GM12878 (cell line): Measurements from ENCODE around the gene ICE2. TPM values are rescaled to one million over a fixed set of nuclear protein-coding genes. Genes with fewer than 3 reads are reported as not detected.

Experiments
- ATAC-seq: fragments of 200-7000 bp; cut with Tn5 transposase; 3 replicates; pipeline ENCODE4 v1.9.1; 2020; ENCODE audit warnings: mild to moderate bottlenecking, moderate library complexity
- BruUV-seq: library from RNA; stranded (reverse); fragments of 400-500 nt; replicated peaks from 2 replicates; lab custom pipeline; 2021; lab: Mats Ljungman, UMichigan
- CTCF ChIA-PET: fragments of 300-600 bp; sonication (Branson Sonifier 250); formaldehyde crosslinking; extraction: SDS; loops from one replicate; lab custom pipeline; 2021; ENCODE audit warnings: inconsistent platforms; lab: Yijun Ruan, JAX
- POLR2A ChIA-PET: fragments of 350-600 bp; formaldehyde crosslinking; extraction: SDS; loops from one replicate; lab custom pipeline; 2021; ENCODE audit warnings: inconsistent platforms; lab: Charles Lee
- RAD21 ChIA-PET: fragments of 300-600 bp; sonication (Branson Sonifier 250); formaldehyde crosslinking; loops from one replicate; lab custom pipeline; 2023; ENCODE audit warnings: antibody characterized with exemption; ENCODE audit not compliant: unreplicated experiment; lab: Charles Lee
- SMC1A ChIA-PET: fragments of 300-600 bp; sonication (Branson Sonifier 250); formaldehyde crosslinking; loops from one replicate; lab custom pipeline; 2023; ENCODE audit not compliant: unreplicated experiment, uncharacterized antibody; lab: Charles Lee
- DNase-seq: peaks from one replicate; pipeline ENCODE4 v3.0.0-alpha.2; 2011; ENCODE audit warnings: low read depth, low spot score
- FAIRE-seq: peaks from 3 replicates; lab custom pipeline; 2011; peaks lifted over from hg19 to GRCh38; lab: Jason Lieb, UNC
- H2AFZ ChIP-seq: 2 replicates; pipeline ENCODE4 v1.6.0; 2011; ENCODE audit warnings: low read depth, low read length, control low read depth; ENCODE audit not compliant: control insufficient read depth
- H3K27ac ChIP-seq: 2 replicates; pipeline ENCODE4 v1.5.1; 2011; ENCODE audit warnings: control low read depth; ENCODE audit not compliant: control insufficient read depth, insufficient read depth
- H3K27me3 ChIP-seq, 2 experiments: replicated peaks in 1 of 2; 2 replicates each; pipeline versions ENCODE4 v1.6.0 to v1.6.1; 2011; ENCODE audit warnings: low read length in 1 of 2; ENCODE audit not compliant: control insufficient read depth in 2 of 2, insufficient read depth in 2 of 2
- H3K36me3 ChIP-seq, 2 experiments: 2 replicates each; pipeline ENCODE4 v1.5.1; 2011; ENCODE audit warnings: low read length in 1 of 2; ENCODE audit not compliant: control insufficient read depth in 2 of 2, insufficient read depth in 2 of 2
- H3K4me1 ChIP-seq: 2 replicates; pipeline ENCODE4 v1.6.1; 2011; ENCODE audit warnings: mild to moderate bottlenecking, low read length, moderate library complexity, mixed read lengths; ENCODE audit not compliant: control insufficient read depth, insufficient read depth
- H3K4me2 ChIP-seq: 2 replicates; pipeline ENCODE4 v1.6.0; 2011; ENCODE audit warnings: control low read depth; ENCODE audit not compliant: control insufficient read depth, insufficient read depth
- H3K4me3 ChIP-seq: fragments of 200-600 bp; sonication (generic); 2 replicates; pipeline ENCODE4 v1.5.1; 2016
- H3K79me2 ChIP-seq: 2 replicates; pipeline ENCODE4 v1.6.0; 2011; ENCODE audit warnings: low read length; ENCODE audit not compliant: control insufficient read depth, insufficient read depth
- H3K9ac ChIP-seq: 2 replicates; pipeline ENCODE4 v1.8.0; 2011; ENCODE audit warnings: low read length, control low read depth, mixed read lengths; ENCODE audit not compliant: control insufficient read depth, insufficient read depth
- H3K9me3 ChIP-seq: replicated peaks from 3 replicates; pipeline ENCODE4 v1.5.1; 2011; ENCODE audit warnings: mild to moderate bottlenecking, low read length; ENCODE audit not compliant: control insufficient read depth, insufficient read depth
- H4K20me1 ChIP-seq: 2 replicates; pipeline ENCODE4 v1.6.0; 2011; ENCODE audit not compliant: control insufficient read depth, insufficient read depth
- BACH1 ChIP-seq: fragments of 450-650 bp; IDR thresholded peaks from 2 replicates; pipeline ENCODE4 v1.6.1; 2017; ENCODE audit warnings: mild to moderate bottlenecking, borderline replicate concordance
- CBFB ChIP-seq: IDR thresholded peaks from 2 replicates; pipeline ENCODE4 v1.6.1; 2016; ENCODE audit warnings: antibody characterized with exemption, low read depth
- EP300 ChIP-seq, 2 experiments: fragments of 150-350 bp in 1 of 2; IDR thresholded peaks; 2 replicates each; pipeline ENCODE4 v1.6.1; 2011 to 2012; ENCODE audit warnings: low read depth in 2 of 2, low read length in 2 of 2, borderline replicate concordance in 1 of 2, improper control_type of control experiment in 1 of 2, inconsistent platforms in 1 of 2; ENCODE audit not compliant: control insufficient read depth in 1 of 2
- FOS ChIP-seq: IDR thresholded peaks from 3 replicates; pipeline ENCODE4 v1.6.1; 2011; ENCODE audit warnings: borderline replicate concordance; ENCODE audit not compliant: insufficient read length; ENCODE audit errors: extremely low read depth
- HDAC6 ChIP-seq: fragments of 200-600 bp; sonication (generic); IDR thresholded peaks from one replicate; pipeline ENCODE4 v1.8.0; 2017; ENCODE audit warnings: antibody characterized with exemption; ENCODE audit not compliant: unreplicated experiment
- IKZF1 ChIP-seq: fragments of 450-650 bp; conservative IDR thresholded peaks from 2 replicates; pipeline ENCODE4 v1.6.1; 2017; ENCODE audit warnings: antibody characterized with exemption, mild to moderate bottlenecking
- IRF4 ChIP-seq: IDR thresholded peaks from 2 replicates; pipeline ENCODE4 v1.6.1; 2011; ENCODE audit warnings: low read depth, low read length
- IRF5 ChIP-seq: fragments of 450-650 bp; IDR thresholded peaks from 2 replicates; pipeline ENCODE4 v1.6.1; 2017; ENCODE audit warnings: borderline replicate concordance
- JUNB ChIP-seq: IDR thresholded peaks from 2 replicates; pipeline ENCODE4 v1.6.1; 2016; ENCODE audit warnings: antibody characterized with exemption, mild to moderate bottlenecking
- KLF5 ChIP-seq: fragments of 450-650 bp; IDR thresholded peaks from 2 replicates; pipeline ENCODE4 v1.6.1; 2014; ENCODE audit warnings: mild to moderate bottlenecking; ENCODE audit not compliant: partially characterized antibody
- LARP7 ChIP-seq: fragments of 450-650 bp; IDR thresholded peaks from 2 replicates; pipeline ENCODE4 v1.6.1; 2017; ENCODE audit warnings: mild to moderate bottlenecking
- MXI1 ChIP-seq: fragments of 150-350 bp; IDR thresholded peaks from 2 replicates; pipeline ENCODE4 v1.6.1; 2011; ENCODE audit warnings: low read depth, mild to moderate bottlenecking, inconsistent platforms, low read length, improper control_type of control experiment
- NFYA ChIP-seq: IDR thresholded peaks from 2 replicates; pipeline ENCODE4 v1.6.1; 2011; ENCODE audit warnings: low read depth, mild to moderate bottlenecking, low read length, improper control_type of control experiment, borderline replicate concordance
- NR2F1 ChIP-seq: fragments of 450-650 bp; conservative IDR thresholded peaks from 2 replicates; pipeline ENCODE4 v1.6.1; 2017; ENCODE audit warnings: mild to moderate bottlenecking
- PRDM15 ChIP-seq: fragments of 450-650 bp; formaldehyde crosslinking; IDR thresholded peaks from 2 replicates; pipeline ENCODE4 v1.4.0; 2020; ENCODE audit warnings: mild to moderate bottlenecking, moderate library complexity
- RFX5 ChIP-seq: IDR thresholded peaks from 2 replicates; pipeline ENCODE4 v1.6.1; 2011; ENCODE audit warnings: low read depth, low read length, improper control_type of control experiment
- SRF ChIP-seq, 2 experiments: IDR thresholded peaks; 2 replicates each; pipeline ENCODE4 v1.6.1; 2011; ENCODE audit warnings: low read depth in 2 of 2, low read length in 2 of 2, mild to moderate bottlenecking in 1 of 2, moderate library complexity in 1 of 2
- USF2 ChIP-seq: IDR thresholded peaks from 2 replicates; pipeline ENCODE4 v1.6.1; 2011; ENCODE audit warnings: low read depth, low read length, improper control_type of control experiment, borderline replicate concordance
- ZBED1 ChIP-seq: IDR thresholded peaks from 2 replicates; pipeline ENCODE4 v1.6.1; 2016; ENCODE audit warnings: borderline replicate concordance
- WGBS: methylation state at CpG from one replicate; pipeline ENCODE4 v1.1.6; 2016; ENCODE audit warnings: low lambda C conversion rate; ENCODE audit not compliant: insufficient replicate concordance, insufficient coverage; ENCODE audit errors: missing lambda C conversion rate; 5-methylcytosine and 5-hydroxymethylcytosine counted together
- in situ Hi-C: fragments of 300-500 bp; cut with MboI; formaldehyde crosslinking; loops from 9 replicates; pipeline ENCODE4 v1.14.3; 2018; ENCODE audit warnings: mixed read lengths
- intact Hi-C: fragments of 100-400 bp; cut with micrococcal nuclease; formaldehyde crosslinking; loops from one replicate; pipeline ENCODE4 v1.14.2; 2022; ENCODE audit not compliant: unreplicated experiment
- polyA plus RNA-seq, 11 experiments: library from polyadenylated mRNA; depleted of rRNA in 4 of 11; unstranded in 6 of 11; stranded (reverse) in 5 of 11; fragments of >200 nt; fragmentation: Nextera tagmentation in 4 of 11; fragmentation: Illumina TruSeq in 1 of 11; extraction: Ambion mirVana in 4 of 11; extraction: Trizol in 1 of 11; gene quantifications; 1 replicate in 1 of 11; 2 replicates in 10 of 11; pipeline versions ENCODE4 v1.2.1 to v1.2.3, GENCODE V29; 2011 to 2016; ENCODE audit warnings: inconsistent platforms in 2 of 11, missing spikeins in 2 of 11, low read depth in 1 of 11
- total RNA-seq, 4 experiments: library from RNA; depleted of rRNA in 3 of 4; stranded (reverse); fragments of >200 nt in 3 of 4; fragmentation: Illumina TruSeq in 1 of 4; extraction: Trizol in 1 of 4; gene quantifications; 2 replicates each; pipeline versions ENCODE4 v1.2.1 to v1.2.3, GENCODE V29; 2013 to 2021

The ICE2 gene
- total and polyA plus RNA-seq, 10 of the 15 experiments (the other 5 are each of a cell fraction or from before 2014, with no cell fraction given), result 14.2 to 62.0 (median 44.9) TPM

GRCh38 chr15:60448668-60449360, 30.1 kb downstream of the ICE2 start:
- POLR2A ChIA-PET, result no interaction called here
- DNase-seq (no peak), FAIRE-seq (no peak), ATAC-seq (no peak)
- in situ Hi-C loops (no loop called here), intact Hi-C loops (no loop called here)
- BruUV-seq, result no TSS peak
- WGBS, result 72% methylated on average over 5 of the region's 5 CpGs
- RAD21 ChIA-PET, result interaction anchor here (0.9 to 1.3 kb wide), 2 partner anchors 72 to 86 kb away, joined by 3 read pairs; no protein-coding TSS in a partner anchor
- Histone ChIP-seq H3K4me1 (no peaks in the 10 kb centered on the region), H3K36me3 (peaks cover 0 to 8% of the 10 kb centered on the region in 2 experiments; a peak in 2 of 4 replicates), H3K4me3 (no peak overlapping the region), H3K27me3 (no peaks in the 10 kb centered on the region), H3K9me3 (no peaks in the 10 kb centered on the region), H3K4me2 (no peak overlapping the region), H2AFZ (no peak overlapping the region), H3K27ac (no peak overlapping the region), H3K9ac (no peak overlapping the region), H4K20me1 (no peaks in the 10 kb centered on the region), H3K79me2 (no peaks in the 10 kb centered on the region)
- SMC1A ChIA-PET, result interaction anchor here (0.6 to 1.7 kb wide), 7 partner anchors 8 to 820 kb away, joined by 3 to 4 read pairs (median 4); no protein-coding TSS in a partner anchor
- CTCF ChIA-PET, result interaction anchor here (0.6 to 1.4 kb wide), 5 partner anchors 16 to 72 kb away, joined by 3 to 5 read pairs (median 3); no protein-coding TSS in a partner anchor
- no peak for TF ChIP-seq RFX5
- no peak for TF ChIP-seq BACH1
- no peak for TF ChIP-seq SRF (IDR thresholded peaks at IDR 0.05; ENCODE audit: low read depth in 2 of 2, low read length in 2 of 2)
- TF ChIP-seq EP300 (IDR thresholded peaks at IDR 0.05; ENCODE audit: borderline replicate concordance in 1 of 2, control insufficient read depth in 1 of 2, low read depth in 2 of 2, low read length in 2 of 2), result no peak
- TF ChIP-seq MXI1, result no peak
- no peak for TF ChIP-seq KLF5
- TF ChIP-seq IKZF1, result no peak
- no peak for TF ChIP-seq CBFB
- no peak for TF ChIP-seq NFYA
- TF ChIP-seq JUNB, result no peak
- no peak for TF ChIP-seq NR2F1
- TF ChIP-seq PRDM15 (CRISPR knock-in tag), result no peak
- no peak for TF ChIP-seq ZBED1
- no peak for TF ChIP-seq HDAC6
- no peak for TF ChIP-seq FOS
- TF ChIP-seq LARP7, result no peak
- no peak for TF ChIP-seq IRF5
- TF ChIP-seq USF2, result no peak
- TF ChIP-seq IRF4, result no peak
